NAMALWA (cell line): ENCODE results near the gene SPATA6.
A peak's percentile ranks its signal among the peaks of the same experiment; 100 is the strongest.
"Not testable (repeated sequence)": the region's sequence is repeated elsewhere in the genome, so short reads cannot be mapped to it uniquely, and the experiment has no call there.

Experiments
- DNase-seq: peaks from one replicate; pipeline ENCODE4 v3.0.0-alpha.2; 2015; ENCODE audit warnings: low spot score

The SPATA6 gene

DNA sequence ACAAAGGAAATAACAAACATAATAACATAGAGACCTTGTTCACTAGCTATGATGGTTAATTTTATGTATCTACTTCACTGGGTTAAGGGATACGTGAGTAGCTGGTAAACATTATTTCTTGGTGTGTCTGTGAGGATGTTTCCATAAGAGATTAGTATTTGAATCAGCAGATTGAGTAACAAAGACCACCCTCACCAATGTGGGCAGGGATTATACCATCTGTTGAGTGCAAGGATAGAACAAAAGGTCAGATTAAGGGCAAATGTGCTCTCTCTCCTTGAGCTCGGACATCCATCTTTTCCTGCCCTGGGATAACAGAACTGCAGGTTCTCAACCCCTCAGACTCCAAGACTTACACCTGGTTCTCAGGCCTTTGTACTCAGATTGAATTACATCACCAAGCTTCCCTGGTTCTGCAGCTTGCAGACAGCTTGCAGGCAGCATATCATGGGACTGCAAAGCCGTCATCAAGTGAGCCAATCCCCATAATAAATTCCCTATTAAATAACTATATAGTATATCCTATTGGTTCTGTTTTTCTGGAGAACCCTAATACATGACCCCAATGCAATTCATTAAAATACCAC, 9.2 kb downstream of the SPATA6 start:
- no peak for DNase-seq

DNA sequence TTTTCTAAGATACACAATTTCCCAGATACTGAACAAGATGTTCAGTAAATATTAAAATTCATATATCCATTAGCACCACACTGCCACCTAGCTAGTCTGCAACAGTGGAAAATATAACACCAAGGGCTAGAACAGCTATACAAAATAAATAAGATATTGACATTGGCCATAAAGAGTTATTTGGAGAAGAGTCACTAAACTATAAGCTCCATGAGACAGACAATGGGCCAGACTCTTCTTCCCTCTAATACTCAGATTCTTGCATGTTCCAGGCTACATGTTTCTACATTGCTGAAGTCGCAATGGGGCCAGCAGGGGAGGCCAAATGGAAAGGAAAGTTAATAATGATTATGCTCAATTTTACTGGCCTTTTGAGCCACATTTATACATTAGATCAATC, 21.5 kb downstream of the SPATA6 start:
- DNase-seq: peak; percentile 8

DNA sequence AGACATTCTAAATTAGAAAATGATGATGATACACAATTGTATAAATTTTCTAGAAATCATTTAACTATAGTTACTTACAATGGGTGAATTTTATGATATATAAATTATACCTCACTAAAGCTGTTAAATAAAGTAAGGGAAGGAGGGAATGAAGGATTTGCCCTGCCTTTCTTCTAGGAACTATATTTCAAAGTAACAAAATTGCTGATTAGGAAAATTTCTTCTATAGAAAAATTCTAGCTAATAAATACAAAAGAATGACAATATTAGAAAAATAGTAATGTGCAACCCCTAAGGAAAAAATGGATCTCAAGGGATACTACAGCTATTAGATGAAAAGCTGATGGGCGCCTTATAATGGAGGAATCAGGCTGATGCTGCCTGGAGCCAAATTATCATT, 23.1 kb downstream of the SPATA6 start:
- DNase-seq: no peak

DNA sequence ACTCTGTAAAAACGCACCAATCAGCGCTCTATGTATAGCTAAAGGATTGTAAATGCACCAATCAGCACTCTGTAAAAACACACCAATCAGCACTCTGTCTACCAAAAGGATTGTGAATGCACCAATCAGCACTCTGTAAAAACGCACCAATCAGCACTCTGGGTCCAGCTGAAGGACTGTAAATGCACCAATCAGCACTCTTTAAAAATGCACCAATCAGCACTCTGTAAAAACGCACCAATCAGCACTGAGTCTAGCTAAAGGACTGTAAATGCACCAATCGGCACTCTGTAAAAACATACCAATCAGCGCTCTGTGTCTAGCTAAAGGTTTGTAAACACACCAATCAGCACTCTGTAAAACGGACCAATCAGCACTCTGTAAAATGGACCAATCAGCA, 27.8 kb downstream of the SPATA6 start:
- DNase-seq: peak; percentile 12

DNA sequence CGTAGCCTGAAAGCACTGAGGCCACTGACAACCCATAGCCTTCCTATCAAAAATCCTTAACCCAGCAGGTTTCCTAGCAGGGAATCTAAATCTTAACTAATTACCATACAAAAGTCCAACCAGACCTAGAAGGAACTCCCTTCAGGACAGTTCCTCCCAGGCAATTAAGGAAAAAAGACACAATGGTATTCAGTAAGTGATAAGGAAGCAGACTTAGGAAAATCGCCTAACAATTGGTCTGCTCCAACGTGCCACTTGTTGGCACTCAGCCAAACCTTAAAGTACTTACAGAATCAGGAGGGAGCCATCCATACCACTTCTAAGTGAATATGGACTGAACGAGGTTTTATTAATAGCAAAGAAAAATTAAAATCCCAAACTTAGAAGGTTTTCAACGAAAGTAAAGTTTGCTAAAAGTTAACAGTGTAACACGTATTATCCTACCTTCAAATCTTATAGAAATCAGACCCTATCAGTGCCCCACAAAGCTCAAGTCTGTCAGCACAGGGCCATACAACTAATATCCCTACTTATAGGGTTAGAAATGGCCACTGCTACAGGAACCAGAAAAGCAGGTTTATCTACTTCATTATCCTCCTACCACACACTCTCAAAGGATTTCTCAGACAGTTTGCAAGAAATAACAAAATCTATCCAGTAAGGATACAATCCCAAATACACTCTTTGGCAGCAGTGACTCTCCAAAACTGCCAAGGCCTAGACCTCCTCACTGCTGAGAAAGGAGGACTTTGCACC, 29.0 kb downstream of the SPATA6 start:
- no peak for DNase-seq

DNA sequence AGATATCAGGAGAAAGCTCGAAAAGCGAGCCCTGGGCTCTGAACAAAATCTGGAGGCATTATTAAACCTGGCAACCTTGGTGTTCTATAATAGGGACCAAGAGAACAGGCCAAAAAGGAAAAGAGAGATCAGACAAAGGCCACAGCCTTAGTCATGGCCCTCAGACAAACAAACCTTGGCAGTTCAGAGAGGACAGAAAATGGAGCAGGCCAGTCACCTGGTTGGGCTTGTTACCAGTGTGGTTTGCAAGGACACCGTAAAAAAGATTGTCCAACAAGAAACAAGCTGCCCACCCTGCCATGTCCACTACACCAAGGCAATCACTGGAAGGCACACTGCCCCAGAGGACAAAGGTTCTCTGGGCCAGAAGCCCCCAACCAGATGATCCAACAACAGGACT, 31.2 kb downstream of the SPATA6 start:
- DNase-seq: not testable (repeated sequence)

DNA sequence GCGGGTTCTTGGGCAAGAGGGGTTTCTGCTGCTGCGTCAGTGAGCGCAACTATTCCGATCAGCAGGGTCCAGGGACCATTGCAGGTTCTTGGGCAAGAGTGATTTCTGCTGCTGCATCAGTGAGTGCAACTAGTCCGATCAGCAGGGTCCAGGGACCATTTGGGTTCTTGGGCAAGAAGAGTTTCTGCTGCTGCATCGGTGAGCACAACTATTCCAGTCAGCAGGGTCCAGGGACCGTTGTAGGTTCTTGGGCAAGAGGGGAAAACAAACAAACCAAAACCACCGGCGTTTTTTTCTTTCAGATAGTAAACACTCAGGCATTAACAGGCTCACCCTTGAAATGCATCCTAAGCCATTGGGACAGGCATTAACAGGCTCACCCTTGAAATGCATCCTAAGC, 32.6 kb downstream of the SPATA6 start:
- no peak for DNase-seq

DNA sequence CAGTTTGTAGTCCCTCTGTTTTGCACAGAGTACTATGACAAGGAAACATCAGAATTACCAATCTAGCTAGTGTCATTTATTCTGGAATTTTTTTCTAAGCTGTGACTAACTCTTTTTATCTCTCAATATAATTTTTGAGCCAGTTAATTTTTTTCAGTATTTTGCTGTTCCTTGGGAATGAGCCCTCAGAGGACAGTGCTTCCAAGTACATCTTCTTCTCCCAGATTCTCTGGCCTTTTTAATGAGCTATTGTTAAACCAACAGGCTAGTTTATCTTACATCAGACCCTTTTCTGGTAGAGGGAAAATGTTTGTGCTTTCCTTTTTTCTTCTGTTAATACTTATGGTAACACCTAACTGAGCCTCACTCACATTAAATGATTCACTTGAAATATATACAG, 34.6 kb downstream of the SPATA6 start:
- DNase-seq: not testable (repeated sequence)

DNA sequence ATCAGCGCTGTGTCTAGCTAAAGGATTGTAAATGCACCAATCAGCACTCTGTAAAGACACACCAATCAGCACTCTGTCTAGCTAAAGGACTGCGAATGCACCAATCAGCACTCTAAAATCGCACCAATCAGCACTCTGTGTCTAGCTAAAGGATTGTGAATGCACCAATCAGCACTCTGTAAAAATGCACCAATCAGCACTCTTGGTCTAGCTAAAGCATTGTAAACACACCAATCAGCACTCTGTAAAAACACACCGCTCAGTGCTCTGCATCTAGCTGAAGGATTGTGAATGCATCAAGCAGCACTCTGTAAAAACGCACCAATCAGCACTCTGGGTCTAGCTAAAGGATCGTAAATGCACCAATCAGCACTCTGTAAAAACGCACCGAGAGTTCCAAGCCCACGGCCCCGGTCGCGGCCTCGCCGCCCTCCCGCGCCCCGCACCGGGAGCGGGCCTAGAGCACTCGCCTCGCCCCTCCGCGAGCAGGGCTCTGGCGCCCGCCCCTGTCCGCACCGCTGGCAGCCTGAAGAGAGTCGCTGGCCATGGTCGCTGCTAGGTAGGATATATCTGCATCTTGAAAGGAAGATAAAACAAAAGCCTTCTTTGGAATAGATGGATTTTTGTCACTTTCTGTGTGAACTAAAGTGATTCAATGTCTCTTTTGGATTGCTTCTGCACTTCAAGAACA, 36.5 kb downstream of the SPATA6 start:
- DNase-seq: peak; percentile 19

DNA sequence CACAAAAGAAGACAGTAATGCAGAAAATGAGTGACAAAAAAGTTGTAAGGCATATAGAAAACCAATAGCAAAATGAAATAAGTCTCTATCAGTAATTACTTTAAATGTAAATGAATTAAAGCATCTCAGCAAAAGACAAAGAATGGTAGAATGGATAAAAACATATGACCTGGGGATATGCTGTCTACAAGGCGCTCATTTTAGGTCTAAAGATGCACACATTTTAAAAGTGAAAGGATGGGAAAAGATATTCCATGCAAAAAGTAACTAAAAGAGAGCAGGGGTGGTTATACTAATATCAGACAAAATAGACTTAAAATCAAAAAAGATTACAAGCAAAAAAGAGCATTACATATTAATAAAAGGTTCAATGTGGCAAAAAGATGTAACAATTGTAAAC, 41.2 kb downstream of the SPATA6 start:
- no peak for DNase-seq

DNA sequence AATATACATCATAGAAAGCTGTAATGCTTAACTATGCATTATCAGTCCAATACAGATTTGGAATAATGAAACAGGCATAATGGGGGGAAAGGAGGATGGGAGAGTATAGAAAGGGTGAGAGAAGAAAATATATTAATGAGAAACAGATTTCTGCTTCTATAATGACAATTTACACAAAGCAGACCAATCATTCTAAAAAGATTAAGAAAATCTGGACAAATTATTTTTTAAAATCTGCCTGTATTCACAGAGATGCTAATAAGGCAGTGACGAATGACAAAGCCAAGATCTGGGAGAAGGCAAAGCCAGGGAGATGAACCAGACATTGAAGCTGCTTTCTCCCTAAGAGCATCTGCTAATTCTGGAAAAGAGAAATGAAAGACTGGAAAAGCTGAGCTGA, 50.0 kb downstream of the SPATA6 start:
- DNase-seq: no peak

DNA sequence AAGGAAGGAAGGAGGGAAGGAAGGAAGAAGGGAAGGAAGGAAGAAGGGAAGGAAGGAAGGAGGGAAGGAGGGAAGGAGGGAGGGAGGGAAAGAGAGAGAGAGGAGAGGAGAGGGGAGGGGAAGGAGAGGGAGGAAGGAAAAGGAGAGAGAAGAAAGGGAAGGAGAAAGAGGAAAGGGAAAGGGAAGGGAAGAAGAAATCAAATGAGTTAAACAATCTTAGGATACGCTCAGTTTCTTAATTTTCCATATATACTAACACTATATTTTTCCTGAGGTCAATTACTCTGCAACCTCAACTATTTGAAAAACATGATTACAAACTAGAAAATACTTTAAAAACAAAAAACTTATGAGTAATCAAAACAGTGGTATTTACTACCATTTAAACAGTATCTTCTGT, 53.3 kb downstream of the SPATA6 start:
- no peak for DNase-seq

DNA sequence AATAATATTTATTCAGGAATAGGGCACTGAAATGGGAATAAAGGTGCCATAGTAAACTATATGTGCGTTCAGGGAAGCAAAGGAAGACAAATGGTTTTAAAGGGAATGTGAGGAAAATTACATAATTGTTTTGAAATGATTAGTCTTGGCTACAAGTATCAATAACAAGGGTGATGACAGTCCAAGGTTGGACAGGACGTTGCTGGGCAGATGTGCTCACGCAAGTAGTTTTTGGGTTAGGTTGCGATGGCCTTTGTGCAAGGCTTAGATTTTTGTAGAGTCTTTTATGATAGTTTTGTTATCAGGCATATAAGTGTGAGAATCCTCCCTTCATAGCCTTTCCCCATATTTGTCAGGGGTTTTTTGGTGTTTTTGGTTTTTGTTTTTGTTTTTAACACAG, 57.0 kb downstream of the SPATA6 start:
- DNase-seq: no peak

DNA sequence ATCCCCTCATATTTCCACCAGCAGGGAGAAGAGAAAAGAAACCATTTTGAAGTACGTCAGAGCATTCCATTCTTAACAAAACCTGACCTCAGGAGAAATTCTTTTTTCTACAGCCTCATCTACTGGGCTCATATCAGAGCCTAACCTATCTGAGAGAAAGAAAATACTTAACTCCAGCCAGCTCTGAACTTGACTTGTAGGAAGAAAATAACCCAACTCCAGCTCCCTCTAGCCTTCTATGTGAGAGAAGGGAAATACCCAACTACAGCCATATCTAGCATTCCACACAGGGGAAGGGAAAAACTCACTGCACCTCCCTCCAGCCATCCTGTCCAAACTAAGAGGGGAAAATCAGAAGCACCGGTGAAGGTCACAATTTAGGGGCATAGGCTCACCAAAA, 57.7 kb downstream of the SPATA6 start:
- DNase-seq: no peak

DNA sequence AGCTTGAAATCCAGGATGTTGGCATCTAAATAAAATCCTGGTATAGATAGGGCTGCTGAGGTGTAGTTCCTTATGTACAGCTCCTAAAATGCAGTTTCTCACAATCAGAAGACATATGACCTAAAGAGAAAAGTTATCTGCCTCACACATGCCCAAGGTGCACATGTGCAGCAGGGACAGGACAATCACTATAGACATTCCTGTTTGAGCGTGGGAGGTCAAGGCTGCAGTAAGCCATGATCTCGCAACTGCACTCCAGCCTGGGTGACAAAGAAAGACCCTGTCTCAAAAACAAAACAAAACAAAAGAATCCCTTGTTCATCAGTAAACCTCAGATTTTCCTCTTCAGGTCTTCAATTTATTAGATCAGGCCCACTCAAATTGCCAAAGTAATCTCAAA, 66.1 kb downstream of the SPATA6 start:
- DNase-seq: no peak

DNA sequence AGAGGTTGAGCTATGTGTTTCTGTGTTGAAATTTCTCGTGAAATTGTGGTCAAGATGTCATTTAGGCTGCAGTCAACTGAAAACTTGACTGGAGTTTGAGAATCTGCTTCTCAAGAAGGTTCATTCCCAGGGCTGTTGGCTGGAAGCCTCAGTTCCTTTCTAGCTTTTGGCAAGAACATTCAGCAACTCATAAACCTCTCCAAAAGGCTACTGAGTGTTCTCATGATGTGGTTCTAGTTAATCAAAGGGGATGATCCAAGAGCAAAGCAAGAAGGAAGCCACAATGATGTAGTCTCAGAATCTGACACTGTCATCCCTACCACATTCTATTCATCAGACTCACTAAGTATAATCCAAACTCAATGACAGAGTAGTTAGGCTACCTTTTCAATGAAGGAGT, 66.6 kb downstream of the SPATA6 start:
- DNase-seq: no peak

DNA sequence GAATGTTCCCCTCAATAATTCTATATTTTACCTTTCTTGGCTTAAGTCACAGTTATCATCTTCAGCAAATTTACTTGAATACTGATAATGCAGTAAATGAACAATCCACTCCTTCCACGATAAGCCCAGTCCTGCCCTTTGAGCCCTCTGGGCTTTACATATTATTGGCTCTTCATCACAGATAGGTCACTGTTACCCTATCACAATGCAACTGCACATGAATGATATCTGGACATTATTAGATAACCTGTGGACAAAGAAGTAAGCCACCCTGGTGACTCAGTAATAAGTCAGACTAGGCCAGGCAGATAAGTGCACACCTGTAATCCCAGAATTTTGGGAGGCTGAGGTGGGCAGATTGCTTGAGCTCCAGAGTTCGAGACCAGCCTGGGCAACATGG, 69.4 kb downstream of the SPATA6 start:
- DNase-seq: no peak

DNA sequence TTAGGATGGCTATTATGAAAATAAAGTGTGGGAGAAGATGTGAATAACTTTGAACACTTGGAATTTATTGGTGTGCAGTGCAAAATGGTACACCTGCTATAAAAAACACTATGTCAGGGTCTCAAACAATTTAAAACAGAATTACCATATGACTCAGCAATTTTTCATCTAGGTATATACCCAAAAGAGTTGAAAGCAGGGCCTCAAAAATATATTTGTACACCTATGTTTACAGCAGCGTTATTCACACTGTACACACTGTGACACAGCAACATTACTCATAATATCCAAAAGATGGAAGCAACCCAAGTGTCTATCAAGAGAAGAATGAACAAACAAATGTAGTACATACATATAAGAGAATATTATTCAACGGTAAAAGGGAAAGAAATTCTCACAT, 75.8 kb downstream of the SPATA6 start:
- no peak for DNase-seq

DNA sequence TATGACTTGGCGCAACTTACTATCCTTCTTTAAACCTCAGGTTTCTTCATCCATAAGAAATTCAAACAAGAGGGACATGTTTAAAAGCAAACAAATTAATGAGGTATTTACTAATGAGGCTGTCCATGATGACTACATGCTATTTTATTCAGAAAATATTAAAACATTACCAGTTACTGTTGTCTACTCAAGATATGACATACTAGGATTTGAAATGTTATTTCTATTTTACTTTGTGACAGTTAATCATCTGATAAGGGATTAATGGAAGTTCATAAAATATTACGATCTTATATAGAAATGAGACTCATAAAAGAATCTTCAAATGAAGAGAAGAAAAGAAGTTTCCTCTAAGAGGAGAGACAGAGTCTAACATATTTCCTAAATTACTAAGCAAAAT, 80.1 kb downstream of the SPATA6 start:
- DNase-seq: no peak

DNA sequence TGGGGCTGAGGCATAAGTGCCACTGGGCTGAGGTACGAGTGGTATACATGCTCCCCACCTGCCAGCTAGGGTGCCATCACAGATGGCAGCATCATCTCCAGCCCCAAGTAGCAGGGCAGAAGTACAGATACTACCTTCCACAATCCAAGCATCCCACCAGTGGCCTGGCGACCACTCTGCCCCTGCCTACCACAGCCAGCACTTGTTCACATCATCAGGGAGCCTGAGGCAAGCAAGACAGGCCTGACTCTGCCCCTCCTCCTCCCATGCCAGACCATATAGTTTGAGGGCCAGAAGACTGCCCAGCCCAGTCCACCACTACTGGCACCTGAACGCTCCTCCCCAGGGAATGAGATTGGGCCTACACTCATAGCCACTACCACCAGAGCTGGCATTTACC, 84.6 kb downstream of the SPATA6 start:
- no peak for DNase-seq

DNA sequence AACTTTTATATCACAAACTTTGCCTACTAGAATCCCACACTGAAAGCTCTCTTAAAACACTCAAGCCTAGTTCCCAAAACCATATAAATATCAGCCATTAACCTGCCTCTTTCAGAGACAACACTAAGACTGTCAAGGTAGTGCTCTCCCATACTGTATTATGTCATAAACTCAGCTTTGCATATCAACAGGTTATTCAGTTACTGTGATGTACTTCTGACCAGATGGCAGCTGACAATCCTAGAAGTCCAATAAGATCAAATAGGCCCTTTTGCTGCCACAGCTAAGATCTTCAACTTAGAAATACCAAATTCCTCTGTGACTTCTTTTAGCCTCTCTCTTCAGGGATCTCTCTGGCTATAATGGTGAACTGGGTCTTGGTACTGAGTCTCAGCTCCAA, 97.2 kb downstream of the SPATA6 start:
- DNase-seq: no peak

DNA sequence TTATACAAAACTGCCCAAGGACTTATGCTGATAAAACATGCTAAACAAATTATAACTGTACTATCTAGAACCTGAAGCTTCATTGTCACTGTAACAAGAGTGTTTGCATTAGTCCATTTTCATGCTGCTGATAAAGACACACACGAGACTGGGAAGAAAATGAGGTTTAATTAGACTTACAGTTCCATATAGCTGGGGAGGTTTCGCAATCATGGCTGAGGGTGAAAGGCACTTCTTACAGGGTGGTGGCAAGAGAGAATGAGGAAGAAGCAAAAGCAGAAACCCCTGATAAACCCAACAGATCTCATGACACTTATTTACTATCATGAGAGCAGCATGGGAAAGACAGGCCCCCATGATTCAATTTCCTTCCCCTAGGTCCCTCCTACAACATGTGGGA, 100.4 kb downstream of the SPATA6 start:
- DNase-seq: no peak

DNA sequence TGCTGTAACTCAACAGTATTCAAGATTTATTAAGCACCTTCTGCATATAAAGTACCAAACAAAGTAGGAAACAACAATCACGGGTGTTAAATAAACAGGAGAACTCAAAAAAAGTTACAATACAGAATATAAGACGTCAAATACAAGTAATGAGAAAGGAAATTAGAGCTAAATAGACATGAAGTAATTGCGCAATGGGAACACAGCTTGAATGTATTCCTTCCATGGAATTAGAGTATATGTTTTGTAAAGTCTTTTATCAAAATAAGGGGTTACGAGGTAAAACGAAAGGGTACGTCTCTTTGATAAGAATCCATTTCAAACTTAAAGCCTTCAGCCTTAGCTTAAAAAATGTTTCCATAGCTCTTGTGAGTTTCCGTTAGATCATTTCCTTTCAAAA, 109.1 kb downstream of the SPATA6 start:
- no peak for DNase-seq

DNA sequence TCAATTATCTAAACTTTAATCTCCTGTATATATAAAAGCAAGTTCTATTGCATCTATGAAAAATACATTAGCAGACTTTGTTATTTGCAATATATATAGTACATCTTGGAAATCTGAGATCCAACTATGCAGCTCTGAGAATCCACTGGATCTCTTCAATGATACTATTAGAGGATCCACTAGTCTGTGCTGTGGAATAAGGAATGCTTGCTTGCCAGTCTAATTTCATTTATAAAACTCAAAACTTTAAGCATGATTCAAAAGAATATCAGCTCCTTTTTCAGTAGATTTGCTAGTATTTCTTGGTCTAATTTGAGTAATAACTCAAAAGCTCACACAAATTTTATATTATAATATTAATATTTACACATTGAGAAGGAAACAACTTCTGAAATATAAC, 115.1 kb downstream of the SPATA6 start:
- DNase-seq: no peak
